Calu3 (cell line): Measurements from ENCODE around the gene MS4A2. TPM values are rescaled to one million over a fixed set of nuclear protein-coding genes. Genes with fewer than 3 reads are reported as not detected.

Source experiments
- BruUV-seq: library from RNA; stranded (reverse); fragments of 400-500 nt; replicated peaks from 2 replicates; lab custom pipeline; 2021; lab: Mats Ljungman, UMichigan
- CTCF ChIA-PET: fragments of 300-600 bp; sonication (Branson Sonifier 250); formaldehyde crosslinking; loops from one replicate; lab custom pipeline; 2022; ENCODE audit warnings: antibody characterized with exemption; lab: Charles Lee
- DNase-seq: peaks from one replicate; pipeline ENCODE4 v3.0.0; 2022
- H3K27ac Mint-ChIP-seq: one replicate; pipeline ENCODE4 v1.8.0; 2022; ENCODE audit warnings: mixed read lengths; ENCODE audit not compliant: unreplicated experiment
- H3K27me3 Mint-ChIP-seq: one replicate; pipeline ENCODE4 v1.8.0; 2022; ENCODE audit warnings: mixed read lengths; ENCODE audit not compliant: unreplicated experiment
- H3K36me3 Mint-ChIP-seq: one replicate; pipeline ENCODE4 v1.8.0; 2022; ENCODE audit warnings: mild to moderate bottlenecking, moderate library complexity, mixed read lengths; ENCODE audit not compliant: insufficient read depth, unreplicated experiment
- H3K4me1 Mint-ChIP-seq: one replicate; pipeline ENCODE4 v1.8.0; 2022; ENCODE audit warnings: mild to moderate bottlenecking, low read depth, mixed read lengths; ENCODE audit not compliant: unreplicated experiment
- H3K4me3 Mint-ChIP-seq: one replicate; pipeline ENCODE4 v1.8.0; 2022; ENCODE audit warnings: mild to moderate bottlenecking, low read depth, moderate library complexity, mixed read lengths; ENCODE audit not compliant: unreplicated experiment
- H3K9me3 Mint-ChIP-seq: one replicate; pipeline ENCODE4 v1.8.0; 2022; ENCODE audit warnings: low read depth, mixed read lengths; ENCODE audit not compliant: unreplicated experiment
- CTCF ChIP-seq: fragments of 200-600 bp; IDR thresholded peaks from one replicate; pipeline ENCODE4 v1.8.0; 2022; ENCODE audit warnings: antibody characterized with exemption; ENCODE audit not compliant: unreplicated experiment
- intact Hi-C: fragments of 100-400 bp; cut with micrococcal nuclease; formaldehyde crosslinking; loops from one replicate; pipeline ENCODE4 v1.10.0; 2022; ENCODE audit not compliant: unreplicated experiment
- total RNA-seq: library from RNA; stranded (reverse); gene quantifications from 2 replicates; pipeline ENCODE4 v1.2.3, GENCODE V29; 2022

MS4A2 gene
- total RNA-seq, 1 experiment from 2014 or later = not detected

- DNase-seq = no peak
- no peak overlapping the region for H3K4me3 Mint-ChIP-seq
- BruUV-seq = no TSS peak
- TF ChIP-seq CTCF = no peak
- H3K27me3 Mint-ChIP-seq = no peaks in the 10 kb centered on the region
- CTCF ChIA-PET = interaction anchor here (0.6 kb wide), 1 partner anchor 374 kb away, joined by 6 read pairs; no protein-coding TSS in a partner anchor
- peak overlapping the region; percentile 37 for H3K27ac Mint-ChIP-seq
- intact Hi-C loops = loop anchor here (5.0 kb wide), 1 partner anchor 62 kb away; no protein-coding TSS in a partner anchor
- peaks cover 2% of the 10 kb centered on the region for H3K9me3 Mint-ChIP-seq
- H3K4me1 Mint-ChIP-seq = peaks cover 17% of the 10 kb centered on the region
- no peaks in the 10 kb centered on the region for H3K36me3 Mint-ChIP-seq
Measured at GRCh38 chr11:60059052-60059451, 29.4 kb upstream of the MS4A2 start.

GRCh38 chr11:60059521-60060240 lies 28.8 kb upstream of the MS4A2 start:
- DNase-seq = no peak
- intact Hi-C loops = loop anchor here (5.0 kb wide), 1 partner anchor 62 kb away; no protein-coding TSS in a partner anchor
- peaks cover 2% of the 10 kb centered on the region for H3K9me3 Mint-ChIP-seq
- H3K4me3 Mint-ChIP-seq = no peak overlapping the region
- no peaks in the 10 kb centered on the region for H3K36me3 Mint-ChIP-seq
- BruUV-seq = no TSS peak
- CTCF ChIA-PET = interaction anchor here (0.6 kb wide), 1 partner anchor 373 kb away, joined by 6 read pairs; no protein-coding TSS in a partner anchor
- no peaks in the 10 kb centered on the region for H3K27me3 Mint-ChIP-seq
- peaks cover 17% of the 10 kb centered on the region for H3K4me1 Mint-ChIP-seq
- no peak overlapping the region for H3K27ac Mint-ChIP-seq
- TF ChIP-seq CTCF = no peak

- intact Hi-C loops = no loop called here
- Mint-ChIP-seq H3K9me3 (peaks cover 2% of the 10 kb centered on the region), H3K27me3 (no peaks in the 10 kb centered on the region), H3K4me1 (peaks cover 8% of the 10 kb centered on the region), H3K36me3 (no peaks in the 10 kb centered on the region), H3K4me3 (no peak overlapping the region), H3K27ac (no peak overlapping the region)
- CTCF ChIA-PET = no interaction called here
- TF ChIP-seq CTCF = no peak
- no peak for DNase-seq
- no TSS peak for BruUV-seq
Measured at GRCh38 chr11:60064111-60064510, 24.4 kb upstream of the MS4A2 start.

- Mint-ChIP-seq H3K9me3 (no peaks in the 10 kb centered on the region), H3K27me3 (no peaks in the 10 kb centered on the region), H3K36me3 (no peaks in the 10 kb centered on the region), H3K27ac (no peak overlapping the region), H3K4me3 (no peak overlapping the region), H3K4me1 (peaks cover 10% of the 10 kb centered on the region)
- no peak for TF ChIP-seq CTCF
- no peak for DNase-seq
- BruUV-seq = no TSS peak
- CTCF ChIA-PET = interaction anchor here (0.6 kb wide), 1 partner anchor 114 kb away, joined by 3 read pairs; no protein-coding TSS in a partner anchor
- intact Hi-C loops = loop anchor here (5.0 kb wide), 1 partner anchor 62 kb away; no protein-coding TSS in a partner anchor
Measured at GRCh38 chr11:60065801-60066200, 22.7 kb upstream of the MS4A2 start.
